ENCODE data around the gene NUMA1.
A peak's percentile ranks its signal among the peaks of the same experiment; 100 is the strongest.

The NUMA1 gene

DNA sequence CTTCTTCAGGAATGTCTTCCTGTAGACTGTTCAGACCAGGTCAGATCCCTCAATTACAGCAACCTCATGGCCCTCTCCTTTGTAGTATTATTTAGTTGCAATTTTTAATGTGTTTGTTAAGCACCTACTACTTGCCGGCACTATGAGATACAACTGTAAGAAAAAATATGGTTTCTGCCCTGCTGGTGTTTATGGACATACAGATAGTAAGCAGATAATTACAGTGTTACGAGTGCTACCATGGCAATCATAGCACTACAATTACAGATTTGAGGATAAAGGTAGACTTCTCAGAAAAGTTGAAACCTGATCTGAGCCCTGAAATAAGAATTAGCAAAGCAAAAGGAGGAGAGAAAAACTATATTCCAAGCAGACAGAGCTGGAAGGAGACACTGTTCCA is 3.1 kb upstream of the NUMA1 start:
- TF ChIP-seq, protein P1, sequence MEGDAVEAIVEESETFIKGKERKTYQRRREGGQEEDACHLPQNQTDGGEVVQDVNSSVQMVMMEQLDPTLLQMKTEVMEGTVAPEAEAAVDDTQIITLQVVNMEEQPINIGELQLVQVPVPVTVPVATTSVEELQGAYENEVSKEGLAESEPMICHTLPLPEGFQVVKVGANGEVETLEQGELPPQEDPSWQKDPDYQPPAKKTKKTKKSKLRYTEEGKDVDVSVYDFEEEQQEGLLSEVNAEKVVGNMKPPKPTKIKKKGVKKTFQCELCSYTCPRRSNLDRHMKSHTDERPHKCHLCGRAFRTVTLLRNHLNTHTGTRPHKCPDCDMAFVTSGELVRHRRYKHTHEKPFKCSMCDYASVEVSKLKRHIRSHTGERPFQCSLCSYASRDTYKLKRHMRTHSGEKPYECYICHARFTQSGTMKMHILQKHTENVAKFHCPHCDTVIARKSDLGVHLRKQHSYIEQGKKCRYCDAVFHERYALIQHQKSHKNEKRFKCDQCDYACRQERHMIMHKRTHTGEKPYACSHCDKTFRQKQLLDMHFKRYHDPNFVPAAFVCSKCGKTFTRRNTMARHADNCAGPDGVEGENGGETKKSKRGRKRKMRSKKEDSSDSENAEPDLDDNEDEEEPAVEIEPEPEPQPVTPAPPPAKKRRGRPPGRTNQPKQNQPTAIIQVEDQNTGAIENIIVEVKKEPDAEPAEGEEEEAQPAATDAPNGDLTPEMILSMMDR (conservative IDR thresholded peaks at IDR 0.05): no peak
- peak overlapping the region; percentile 93 for H3K27ac ChIP-seq

DNA sequence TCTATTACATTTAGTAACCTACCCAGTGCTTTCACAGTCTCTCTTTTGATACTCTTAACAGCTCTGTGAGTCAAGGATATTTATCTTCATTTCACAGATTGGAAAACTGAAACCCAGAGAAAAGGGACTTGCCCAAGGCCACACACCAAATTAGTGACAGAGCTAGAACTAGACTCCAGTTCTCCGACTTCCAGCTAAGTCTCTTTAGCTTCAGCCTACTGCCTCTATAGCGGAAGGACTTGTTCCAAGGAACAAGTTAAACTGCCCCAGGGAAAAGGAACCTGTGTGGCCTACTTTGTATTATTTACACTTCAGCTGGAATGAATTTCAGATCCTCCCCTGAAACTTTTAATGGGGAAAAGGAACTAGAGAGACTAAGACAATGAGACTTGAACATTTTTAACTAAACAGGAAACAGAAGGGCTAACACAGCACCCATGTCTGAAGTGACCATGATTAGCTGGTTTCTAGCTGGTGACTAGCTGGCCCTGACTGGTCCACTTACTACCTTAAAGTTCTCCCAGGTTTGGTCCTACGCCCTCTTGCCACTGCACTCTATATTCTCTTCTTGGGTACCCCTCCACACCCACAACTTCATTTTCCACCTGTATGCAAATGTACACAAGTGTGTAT is 1.6 kb upstream of the NUMA1 start:
- H3K27ac ChIP-seq: peak overlapping the region; percentile 93

DNA sequence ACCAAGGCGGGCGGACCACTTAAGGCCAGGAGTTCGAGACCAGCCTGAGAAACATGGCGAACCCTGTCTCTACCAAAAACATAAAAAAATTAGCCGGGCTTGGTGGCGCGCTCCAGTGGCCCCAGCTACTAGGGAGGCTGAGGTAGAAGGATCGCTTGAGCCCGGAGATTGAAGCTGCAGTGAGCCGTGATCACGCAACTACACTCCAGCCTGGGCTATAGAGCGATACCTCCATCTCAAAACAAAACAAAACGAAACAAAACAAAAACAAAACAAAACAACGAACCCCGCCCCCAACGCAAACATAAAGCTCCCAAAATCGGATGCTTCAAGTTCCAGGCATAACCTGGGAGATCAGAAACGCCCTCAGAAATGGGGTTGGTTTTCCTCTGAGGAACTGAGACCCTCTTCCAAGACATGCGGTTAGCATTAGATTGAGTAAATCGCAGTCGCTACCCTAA is 872 bp upstream of the NUMA1 start:
- H3K27ac ChIP-seq: peak overlapping the region; percentile 93
- TF ChIP-seq, protein P1 (conservative IDR thresholded peaks at IDR 0.05): no peak

More for the DNA sequence above, 1.6 kb upstream of the NUMA1 start:
- TF ChIP-seq, protein P1 (conservative IDR thresholded peaks at IDR 0.05): no peak

DNA sequence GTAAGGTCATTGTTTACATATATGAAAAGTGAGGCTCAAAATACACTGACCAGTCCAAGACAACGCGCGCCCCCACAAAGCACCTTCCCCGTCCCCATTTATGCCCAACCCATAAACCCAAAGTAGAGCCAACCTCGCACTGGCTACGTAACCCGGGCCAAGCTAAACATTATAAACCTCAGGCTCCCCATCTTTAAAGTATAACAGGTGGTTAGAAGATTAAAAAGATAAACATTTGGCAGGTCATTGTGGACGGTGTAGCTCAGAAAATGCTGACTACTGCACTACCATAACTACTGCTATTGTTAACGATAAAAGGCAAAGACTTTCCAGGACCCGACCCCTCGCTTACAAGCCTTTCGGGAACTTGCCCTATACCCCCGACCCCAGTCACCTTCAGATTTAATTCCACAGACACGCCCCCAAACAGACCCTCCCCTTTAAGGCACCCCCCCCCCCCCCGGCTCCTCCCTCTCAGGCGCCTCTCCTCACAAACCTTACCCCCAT is 470 bp downstream of the NUMA1 start:
- TF ChIP-seq, protein P1 (conservative IDR thresholded peaks at IDR 0.05): no peak
- H3K27ac ChIP-seq: peak overlapping the region; percentile 93

DNA sequence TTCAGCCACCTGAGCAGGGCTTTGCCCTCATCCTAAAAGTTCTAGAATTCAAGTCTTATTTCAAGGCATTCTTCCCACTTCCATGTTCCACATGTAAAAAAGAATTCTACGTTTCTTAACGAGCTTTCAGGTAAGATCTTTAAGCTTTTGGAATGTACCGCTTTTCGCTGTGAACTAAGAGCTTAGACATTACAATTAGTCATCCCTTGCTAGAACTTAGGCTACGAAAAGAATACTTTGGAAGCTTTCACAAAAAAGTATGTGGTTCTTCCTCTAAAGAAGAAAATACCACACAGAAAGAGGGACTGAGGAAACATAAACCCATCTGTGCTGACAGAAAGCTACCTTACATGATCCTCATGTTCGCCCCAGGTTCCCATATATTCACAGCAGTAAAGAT is 1.9 kb downstream of the NUMA1 start:
- TF ChIP-seq, protein P1 (conservative IDR thresholded peaks at IDR 0.05): no peak
- H3K27ac ChIP-seq: peak overlapping the region; percentile 93

DNA sequence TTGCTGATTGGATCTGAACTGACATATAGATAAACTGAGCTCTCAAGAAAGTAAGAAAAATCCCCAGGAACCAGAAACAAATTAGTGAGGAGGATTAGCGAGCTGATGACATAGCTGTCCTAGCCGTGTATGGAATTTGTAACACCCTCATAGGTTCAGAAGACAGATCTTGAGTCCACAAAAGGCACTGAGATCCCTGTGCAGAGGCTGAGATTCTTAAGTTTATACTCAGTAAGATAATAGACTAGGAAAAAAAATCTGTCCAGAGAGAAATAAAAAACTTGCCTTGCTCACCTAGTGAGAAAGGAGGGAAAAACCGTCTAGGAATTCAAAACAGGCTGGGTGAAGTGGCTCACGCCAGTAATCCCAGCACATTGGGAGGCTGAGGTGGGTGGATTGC is 4.6 kb downstream of the NUMA1 start:
- TF ChIP-seq, protein P1 (conservative IDR thresholded peaks at IDR 0.05): no peak
- H3K27ac ChIP-seq: no peak overlapping the region

DNA sequence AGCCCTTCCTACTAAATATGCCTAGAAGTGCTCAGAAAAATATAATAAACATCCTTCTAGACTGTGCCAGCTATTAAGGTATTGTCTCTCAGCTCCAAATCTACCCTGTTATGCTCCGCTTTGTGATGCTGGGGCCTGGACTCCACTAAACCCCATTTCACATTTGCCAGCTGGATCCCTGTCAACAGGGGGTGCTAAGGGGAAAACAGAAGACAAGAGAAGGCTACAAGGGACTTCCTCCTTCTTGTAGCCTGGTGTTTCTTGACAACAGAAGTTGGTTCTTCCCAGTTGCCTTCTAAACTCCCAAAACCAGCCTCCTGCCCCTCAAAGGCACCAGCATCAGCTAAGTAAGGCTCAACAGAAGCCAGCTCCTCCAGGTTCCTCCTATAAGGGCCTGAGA is 5.2 kb downstream of the NUMA1 start:
- TF ChIP-seq, protein P1 (conservative IDR thresholded peaks at IDR 0.05): no peak
- H3K27ac ChIP-seq: no peak overlapping the region

Data from VCaP (cell line).